Liver (tissue), 9 donors: ENCODE results near the gene CARHSP1. TPM values are rescaled to one million over a fixed set of nuclear protein-coding genes. Genes with fewer than 3 reads are reported as not detected.
"Not testable (repeated sequence)": the region's sequence is repeated elsewhere in the genome, so short reads cannot be mapped to it uniquely, and the experiment has no call there.

ENCODE experiments used
- DNase-seq: peaks from one replicate; pipeline ENCODE4 v3.0.0-alpha.2; 2017; ENCODE audit warnings: low spot score
- H3K27ac ChIP-seq, 2 donors: one replicate each; pipeline ENCODE4 v1.7.0; 2013; ENCODE audit warnings: inconsistent platforms in 2 of 2, low read length in 2 of 2, control low read depth in 1 of 2, low read depth in 1 of 2, mild to moderate bottlenecking in 1 of 2
- H3K27me3 ChIP-seq, 4 donors: one replicate each; pipeline versions ENCODE4 v1.6.1 to v1.7.0; 2013; ENCODE audit warnings: low read length in 3 of 4, inconsistent platforms in 1 of 4, mild to moderate bottlenecking in 1 of 4, moderate library complexity in 1 of 4; ENCODE audit not compliant: control insufficient read depth in 4 of 4, insufficient read depth in 4 of 4
- H3K36me3 ChIP-seq, 4 donors: one replicate each; pipeline versions ENCODE4 v1.6.1 to v1.7.0; 2013; ENCODE audit warnings: low read length in 3 of 4, mild to moderate bottlenecking in 3 of 4, low read depth in 1 of 4, moderate library complexity in 1 of 4; ENCODE audit not compliant: control insufficient read depth in 4 of 4, insufficient read depth in 3 of 4
- H3K4me1 ChIP-seq, 4 donors: one replicate each; pipeline versions ENCODE4 v1.6.1 to v1.7.0; 2013; ENCODE audit warnings: low read length in 3 of 4, mild to moderate bottlenecking in 3 of 4, moderate library complexity in 1 of 4; ENCODE audit not compliant: control insufficient read depth in 4 of 4, insufficient read depth in 4 of 4
- H3K4me3 ChIP-seq, 3 donors: one replicate each; pipeline versions ENCODE4 v1.6.1 to v1.7.0; 2013; ENCODE audit warnings: low read length in 3 of 3, control low read depth in 1 of 3, low read depth in 1 of 3, mild to moderate bottlenecking in 1 of 3
- H3K9ac ChIP-seq, 2 donors: one replicate each; pipeline ENCODE4 v1.7.0; 2013; ENCODE audit warnings: low read length in 2 of 2, mild to moderate bottlenecking in 2 of 2, moderate library complexity in 2 of 2, control low read depth in 1 of 2, low read depth in 1 of 2
- H3K9me3 ChIP-seq, 4 donors: one replicate each; pipeline versions ENCODE4 v1.6.1 to v1.7.0; 2013; ENCODE audit warnings: low read length in 3 of 4; ENCODE audit not compliant: control insufficient read depth in 4 of 4
- ATF3 ChIP-seq: IDR thresholded peaks from 2 replicates; pipeline ENCODE4 v1.6.1; 2016; ENCODE audit warnings: antibody characterized with exemption
- EGR1 ChIP-seq, 2 donors: IDR thresholded peaks; 2 replicates each; pipeline ENCODE4 v1.6.1; 2016 to 2018; ENCODE audit warnings: antibody characterized with exemption in 2 of 2, low read depth in 2 of 2
- FOXA1 ChIP-seq: IDR thresholded peaks from 2 replicates; pipeline ENCODE4 v1.6.1; 2016; ENCODE audit warnings: antibody characterized with exemption
- FOXA2 ChIP-seq: IDR thresholded peaks from 2 replicates; pipeline ENCODE4 v1.6.1; 2016; ENCODE audit warnings: antibody characterized with exemption
- GABPA ChIP-seq, 2 donors: IDR thresholded peaks in 1 of 2; conservative IDR thresholded peaks in 1 of 2; 2 replicates each; pipeline ENCODE4 v1.6.1; 2016; ENCODE audit warnings: antibody characterized with exemption in 2 of 2, mild to moderate bottlenecking in 1 of 2, moderate library complexity in 1 of 2
- HNF4A ChIP-seq, 2 donors: conservative IDR thresholded peaks; 2 replicates each; pipeline ENCODE4 v1.6.1; 2016; ENCODE audit warnings: antibody characterized with exemption in 2 of 2, mild to moderate bottlenecking in 2 of 2
- JUND ChIP-seq, 2 donors: IDR thresholded peaks; 2 replicates each; pipeline ENCODE4 v1.6.1; 2016; ENCODE audit warnings: antibody characterized with exemption in 2 of 2
- SP1 ChIP-seq: IDR thresholded peaks from 2 replicates; pipeline ENCODE4 v1.6.1; 2018; ENCODE audit warnings: antibody characterized with exemption, mild to moderate bottlenecking
- TAF1 ChIP-seq: conservative IDR thresholded peaks from 2 replicates; pipeline ENCODE4 v1.6.1; 2016; ENCODE audit warnings: antibody characterized with exemption, mild to moderate bottlenecking
- ZBTB33 ChIP-seq: IDR thresholded peaks from 2 replicates; pipeline ENCODE4 v1.6.1; 2016; ENCODE audit warnings: antibody characterized with exemption
- WGBS: extraction: QIAGEN DNeasy Blood & Tissue Kit; methylation state at CpG from one replicate; pipeline ENCODE4 v1.1.7; 2013; 5-methylcytosine and 5-hydroxymethylcytosine counted together
- polyA plus RNA-seq, 2 donors: library from polyadenylated mRNA; stranded (reverse) in 1 of 2; unstranded in 1 of 2; fragments of 200-250 nt in 1 of 2; fragments of >200 nt in 1 of 2; fragmentation: Nextera tagmentation in 1 of 2; extraction: Ambion mirVana in 1 of 2; gene quantifications; one replicate each; pipeline versions ENCODE4 v1.2.1 to v1.2.3, GENCODE V29; 2013 to 2015
- total RNA-seq, 2 donors: library from RNA; depleted of rRNA; stranded (reverse); fragments of >200 nt; gene quantifications; one replicate each; pipeline ENCODE4 v1.2.3, GENCODE V29; 2014
- donor health status: healthy.
- donor health status: healthy.
- donor health status: healthy.
- donor health status: healthy.
- donor health status: healthy.

Gene CARHSP1
- total and polyA plus RNA-seq, 4 donors, result 81.2 to 162 (median 119) TPM

- no peak for TF ChIP-seq ATF3
- TF ChIP-seq ZBTB33, result no peak
- TF ChIP-seq GABPA (IDR thresholded peaks at IDR 0.05 in 1 of 2, conservative IDR thresholded peaks at IDR 0.05 in 1 of 2), result no peak
- no peak for TF ChIP-seq FOXA1
Observed at GRCh38 chr16:8847145-8847544, 21.7 kb downstream of the CARHSP1 start (continued).

GRCh38 chr16:8846401-8846932, 22.3 kb downstream of the CARHSP1 start:
- WGBS, result 89% methylated on average over 10 of the region's 10 CpGs
- no peaks in the 10 kb centered on the region for H3K27me3 ChIP-seq
- H3K36me3 ChIP-seq, result peaks cover 5 to 22% (median 7%) of the 10 kb centered on the region in 4 donors
- H3K27ac ChIP-seq, result no peak overlapping the region
- H3K9me3 ChIP-seq, result no peaks in the 10 kb centered on the region
- TF ChIP-seq FOXA1 (no peak), JUND (IDR thresholded peaks at IDR 0.05) (no peak)
- H3K9ac ChIP-seq, result no peak overlapping the region
- H3K4me1 ChIP-seq, result peaks cover 11 to 20% (median 17%) of the 10 kb centered on the region in 4 donors
- DNase-seq, result no peak
- no peak overlapping the region for H3K4me3 ChIP-seq

- DNase-seq, result no peak
- no peak overlapping the region for H3K9ac ChIP-seq
Observed at GRCh38 chr16:8845699-8846298, 23.0 kb downstream of the CARHSP1 start.

GRCh38 chr16:8843296-8843695, 25.5 kb downstream of the CARHSP1 start:
- not testable (repeated sequence) for H3K27me3 ChIP-seq, H3K9ac ChIP-seq, DNase-seq, H3K4me1 ChIP-seq, H3K27ac ChIP-seq, H3K4me3 ChIP-seq, H3K9me3 ChIP-seq, H3K36me3 ChIP-seq
- WGBS, result 98% methylated on average over 7 of the region's 12 CpGs

More at GRCh38 chr16:8845699-8846298, 23.0 kb downstream of the CARHSP1 start:
- H3K4me1 ChIP-seq, result peaks cover 11 to 16% (median 13%) of the 10 kb centered on the region in 4 donors
- peaks cover 5 to 22% (median 7%) of the 10 kb centered on the region in 4 donors for H3K36me3 ChIP-seq
- no peak overlapping the region for H3K4me3 ChIP-seq
- no peaks in the 10 kb centered on the region for H3K27me3 ChIP-seq
- TF ChIP-seq EGR1 (IDR thresholded peaks at IDR 0.05; ENCODE audit: low read depth in 2 of 2) (no peak), FOXA2 (no peak), HNF4A (conservative IDR thresholded peaks at IDR 0.05) (no peak), TAF1 (no peak), ATF3 (no peak), SP1 (no peak)
- H3K9me3 ChIP-seq, result no peaks in the 10 kb centered on the region
- no peak overlapping the region for H3K27ac ChIP-seq
- WGBS, result 92% methylated on average over 7 of the region's 7 CpGs

GRCh38 chr16:8842016-8842415, 26.8 kb downstream of the CARHSP1 start:
- not testable (repeated sequence) for DNase-seq, H3K27ac ChIP-seq, H3K27me3 ChIP-seq, H3K36me3 ChIP-seq, H3K4me1 ChIP-seq, H3K4me3 ChIP-seq, H3K9ac ChIP-seq, H3K9me3 ChIP-seq
- WGBS, result 87% methylated on average over 4 of the region's 4 CpGs

- not testable (repeated sequence) for H3K9me3 ChIP-seq, DNase-seq, H3K36me3 ChIP-seq, H3K27ac ChIP-seq, H3K27me3 ChIP-seq, H3K4me1 ChIP-seq, H3K9ac ChIP-seq, H3K4me3 ChIP-seq
- WGBS, result 93% methylated on average over 15 of the region's 15 CpGs
Observed at GRCh38 chr16:8837594-8837993, 31.2 kb downstream of the CARHSP1 start.

GRCh38 chr16:8836797-8837196, 32.0 kb downstream of the CARHSP1 start:
- not testable (repeated sequence) for H3K9ac ChIP-seq, H3K9me3 ChIP-seq, H3K27ac ChIP-seq, H3K27me3 ChIP-seq, H3K4me1 ChIP-seq, H3K4me3 ChIP-seq, DNase-seq, H3K36me3 ChIP-seq
- WGBS, result 86% methylated on average over 7 of the region's 7 CpGs
